ENCODE results near the gene THSD4. TPM values are rescaled to one million over a fixed set of nuclear protein-coding genes. Genes with fewer than 3 reads are reported as not detected.

THSD4 gene
- total and polyA plus RNA-seq, 2 experiments from 2014 or later = 5.1 to 25.5 TPM

GRCh38 chr15:71279757-71280141 lies 164.5 kb downstream of the THSD4 start:
- Histone ChIP-seq H3K36me3 (no peaks in the 10 kb centered on the region), H3K27me3 (no peaks in the 10 kb centered on the region), H3K9me3 (ENCODE audit: low read depth) (no peaks in the 10 kb centered on the region), H3K4me3 (no peak overlapping the region), H3K4me1 (ENCODE audit: low read depth) (no peaks in the 10 kb centered on the region), H3K27ac (no peak overlapping the region)
- TF ChIP-seq CTCF (IDR thresholded peaks at IDR 0.05; ENCODE audit: low read depth, low read length) = no peak
- peak in 1 of 2 donors; percentile 33 for DNase-seq (ENCODE audit: low read depth in 1 of 2, low spot score in 1 of 2)

- H3K27ac ChIP-seq = no peak overlapping the region
- no peak for TF ChIP-seq CTCF (IDR thresholded peaks at IDR 0.05; ENCODE audit: low read depth, low read length)
- no peaks in the 10 kb centered on the region for H3K36me3 ChIP-seq
- H3K4me1 ChIP-seq (ENCODE audit: low read depth) = no peaks in the 10 kb centered on the region
- H3K27me3 ChIP-seq = no peaks in the 10 kb centered on the region
- H3K9me3 ChIP-seq (ENCODE audit: low read depth) = no peaks in the 10 kb centered on the region
- H3K4me3 ChIP-seq = no peak overlapping the region
- DNase-seq (ENCODE audit: low read depth in 1 of 2, low spot score in 1 of 2) = no peak
Measured at GRCh38 chr15:71280206-71280605, 164.9 kb downstream of the THSD4 start.

- Histone ChIP-seq H3K27me3 (no peaks in the 10 kb centered on the region), H3K36me3 (no peaks in the 10 kb centered on the region), H3K4me1 (ENCODE audit: low read depth) (no peaks in the 10 kb centered on the region), H3K9me3 (ENCODE audit: low read depth) (no peaks in the 10 kb centered on the region), H3K4me3 (no peak overlapping the region), H3K27ac (no peak overlapping the region)
- no peak for DNase-seq (ENCODE audit: low read depth in 1 of 2, low spot score in 1 of 2)
- TF ChIP-seq CTCF (IDR thresholded peaks at IDR 0.05; ENCODE audit: low read depth, low read length) = no peak
Measured at GRCh38 chr15:71281256-71281655, 166.0 kb downstream of the THSD4 start.

GRCh38 chr15:71282076-71282475 lies 166.8 kb downstream of the THSD4 start:
- peak in 1 of 2 donors; percentile 89 for DNase-seq (ENCODE audit: low read depth in 1 of 2, low spot score in 1 of 2)
- Histone ChIP-seq H3K27me3 (no peaks in the 10 kb centered on the region), H3K4me3 (no peak overlapping the region), H3K9me3 (ENCODE audit: low read depth) (no peaks in the 10 kb centered on the region), H3K36me3 (no peaks in the 10 kb centered on the region), H3K27ac (no peak overlapping the region), H3K4me1 (ENCODE audit: low read depth) (no peaks in the 10 kb centered on the region)
- TF ChIP-seq CTCF (IDR thresholded peaks at IDR 0.05; ENCODE audit: low read depth, low read length) = no peak

- Histone ChIP-seq H3K4me3 (no peak overlapping the region), H3K9me3 (ENCODE audit: low read depth) (no peaks in the 10 kb centered on the region), H3K27me3 (no peaks in the 10 kb centered on the region), H3K27ac (no peak overlapping the region), H3K36me3 (no peaks in the 10 kb centered on the region), H3K4me1 (ENCODE audit: low read depth) (no peaks in the 10 kb centered on the region)
- DNase-seq (ENCODE audit: low read depth in 1 of 2, low spot score in 1 of 2) = no peak
- TF ChIP-seq CTCF (IDR thresholded peaks at IDR 0.05; ENCODE audit: low read depth, low read length) = no peak
Measured at GRCh38 chr15:71288348-71288955, 173.2 kb downstream of the THSD4 start.

Data from cardiac muscle cell (in vitro differentiated cells and primary cell).